Breast epithelium (tissue), 4 donors: Measurements from ENCODE around the gene PPP1R7. TPM values are rescaled to one million over a fixed set of nuclear protein-coding genes. Genes with fewer than 3 reads are reported as not detected.

Experiments used
- DNase-seq, 2 donors: peaks; one replicate each; pipeline ENCODE4 v3.0.0-alpha.2; 2019; ENCODE audit warnings: low spot score in 2 of 2
- H3K27ac ChIP-seq, 2 donors: fragments of 200-600 bp; sonication (generic) in 1 of 2; one replicate each; pipeline ENCODE4 v1.5.1; 2016 to 2019; ENCODE audit warnings: mild to moderate bottlenecking in 1 of 2
- H3K27me3 ChIP-seq, 2 donors: fragments of 200-600 bp; sonication (generic) in 1 of 2; one replicate each; pipeline versions ENCODE4 v1.5.1 to v1.6.0; 2017 to 2019; ENCODE audit warnings: control low read depth in 1 of 2, mild to moderate bottlenecking in 1 of 2
- H3K36me3 ChIP-seq: fragments of 200-600 bp; one replicate; pipeline ENCODE4 v1.5.1; 2019
- H3K4me1 ChIP-seq, 2 donors: fragments of 200-600 bp; sonication (generic); one replicate each; pipeline ENCODE4 v1.5.1; 2016 to 2019; ENCODE audit warnings: control low read depth in 1 of 2
- H3K4me3 ChIP-seq, 3 donors: fragments of 200-600 bp; sonication (generic); 1 replicate in 2 of 3; 2 replicates in 1 of 3; pipeline ENCODE4 v1.5.1; 2016 to 2019; ENCODE audit warnings: mild to moderate bottlenecking in 3 of 3, moderate library complexity in 2 of 3
- H3K9me3 ChIP-seq, 2 donors: fragments of 200-600 bp; sonication (generic) in 1 of 2; one replicate each; pipeline ENCODE4 v1.5.1; 2016 to 2019; ENCODE audit warnings: control low read depth in 1 of 2
- CTCF ChIP-seq, 3 donors: fragments of 450-650 bp; IDR thresholded peaks; one replicate each; pipeline ENCODE4 v1.5.1; 2016 to 2017; ENCODE audit warnings: antibody characterized with exemption in 3 of 3, mild to moderate bottlenecking in 3 of 3, moderate library complexity in 3 of 3
- POLR2A ChIP-seq: fragments of 450-650 bp; IDR thresholded peaks from one replicate; pipeline ENCODE4 v1.6.1; 2016; ENCODE audit warnings: antibody characterized with exemption, mild to moderate bottlenecking, moderate library complexity
- POLR2AphosphoS5 ChIP-seq, 3 donors: sonication (generic); formaldehyde crosslinking; IDR thresholded peaks; one replicate each; pipeline ENCODE4 v1.6.1; 2017; ENCODE audit warnings: antibody characterized with exemption in 3 of 3
- intact Hi-C: fragments of 100-400 bp; cut with DNase I; formaldehyde crosslinking; loops from one replicate; pipeline ENCODE4 v1.15.1; 2023; ENCODE audit warnings: low total_unique reads
- total RNA-seq, 3 donors: library from RNA; depleted of rRNA; stranded (reverse); fragments of >200 nt; gene quantifications; one replicate each; pipeline ENCODE4 v1.1.0, GENCODE V29; 2016

Gene PPP1R7
- total RNA-seq, 3 donors from 2014 or later, result 39.4 to 50.9 (median 43.6) TPM

GRCh38 chr2:241151934-241152660, 1.8 kb downstream of the PPP1R7 start:
- Histone ChIP-seq H3K27me3 (no peaks in the 10 kb centered on the region), H3K36me3 (no peaks in the 10 kb centered on the region), H3K4me1 (peaks cover 3 to 15% of the 10 kb centered on the region in 2 donors), H3K9me3 (no peaks in the 10 kb centered on the region), H3K4me3 (no peak overlapping the region), H3K27ac (no peak overlapping the region)
- no peak for TF ChIP-seq POLR2AphosphoS5 (IDR thresholded peaks at IDR 0.05)
- intact Hi-C loops, result no loop called here
- no peak for DNase-seq

GRCh38 chr2:241153616-241154015, 3.3 kb downstream of the PPP1R7 start:
- H3K36me3 ChIP-seq, result no peaks in the 10 kb centered on the region
- H3K4me3 ChIP-seq, result no peak overlapping the region
- H3K4me1 ChIP-seq, result peaks cover 3 to 10% of the 10 kb centered on the region in 2 donors
- H3K27ac ChIP-seq, result no peak overlapping the region
- intact Hi-C loops, result no loop called here
- H3K27me3 ChIP-seq, result no peaks in the 10 kb centered on the region
- TF ChIP-seq POLR2AphosphoS5 (IDR thresholded peaks at IDR 0.05) (no peak), POLR2A (no peak), CTCF (IDR thresholded peaks at IDR 0.05) (no peak)
- H3K9me3 ChIP-seq, result no peaks in the 10 kb centered on the region
- DNase-seq, result no peak

DNA sequence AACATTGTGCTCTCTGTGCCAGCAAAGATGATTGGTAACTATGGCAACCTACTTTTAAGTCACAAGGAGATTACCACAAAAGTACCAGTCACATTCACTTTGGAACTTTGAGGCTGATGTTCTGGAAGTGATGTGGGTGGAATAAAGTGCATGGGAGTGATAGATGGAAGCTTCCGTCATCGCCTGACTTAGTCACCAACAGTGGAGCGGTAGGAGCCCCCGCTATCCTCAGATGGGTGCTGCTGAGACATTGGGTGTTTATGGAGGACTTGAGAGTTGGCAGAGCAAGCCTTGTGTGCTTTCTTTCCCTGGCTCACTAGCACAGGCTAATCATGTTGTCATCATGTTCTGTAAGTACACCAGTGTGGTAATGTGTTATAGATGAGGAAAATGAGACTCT, 4.6 kb downstream of the PPP1R7 start:
- H3K27ac ChIP-seq, result no peak overlapping the region

DNA sequence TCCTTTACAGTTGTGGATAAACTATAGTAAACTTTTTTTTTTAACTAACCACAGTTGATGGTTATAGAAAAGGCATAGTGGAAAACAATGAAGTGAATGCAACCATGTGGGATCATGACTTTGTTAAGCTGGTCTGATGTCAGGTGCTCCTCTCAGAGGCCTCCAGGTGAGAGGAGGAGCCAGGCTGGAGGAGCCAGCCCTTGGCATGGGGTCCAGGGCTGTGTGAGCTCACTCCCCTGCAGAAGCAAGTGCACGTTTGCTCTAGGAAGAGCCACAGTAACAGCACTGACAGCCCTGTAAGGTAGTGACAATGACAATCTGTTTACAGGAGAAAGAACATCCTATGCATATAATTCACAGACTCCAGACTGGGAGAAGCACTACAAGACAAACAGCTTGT, 5.7 kb downstream of the PPP1R7 start:
- no peak for DNase-seq
- Histone ChIP-seq H3K27me3 (no peaks in the 10 kb centered on the region), H3K4me1 (peaks cover 3 to 9% of the 10 kb centered on the region in 2 donors), H3K36me3 (no peaks in the 10 kb centered on the region), H3K27ac (no peak overlapping the region), H3K4me3 (no peak overlapping the region), H3K9me3 (no peaks in the 10 kb centered on the region)
- intact Hi-C loops, result no loop called here
- TF ChIP-seq CTCF (IDR thresholded peaks at IDR 0.05) (no peak), POLR2AphosphoS5 (IDR thresholded peaks at IDR 0.05) (no peak), POLR2A (no peak)

More for the DNA sequence above, 4.6 kb downstream of the PPP1R7 start:
- H3K27me3 ChIP-seq, result no peaks in the 10 kb centered on the region
- no peaks in the 10 kb centered on the region for H3K36me3 ChIP-seq
- H3K9me3 ChIP-seq, result no peaks in the 10 kb centered on the region
- intact Hi-C loops, result no loop called here
- H3K4me1 ChIP-seq, result peaks cover 3 to 9% of the 10 kb centered on the region in 2 donors
- TF ChIP-seq POLR2AphosphoS5 (IDR thresholded peaks at IDR 0.05) (no peak), POLR2A (no peak), CTCF (IDR thresholded peaks at IDR 0.05) (no peak)
- no peak overlapping the region for H3K4me3 ChIP-seq
- DNase-seq, result no peak

DNA sequence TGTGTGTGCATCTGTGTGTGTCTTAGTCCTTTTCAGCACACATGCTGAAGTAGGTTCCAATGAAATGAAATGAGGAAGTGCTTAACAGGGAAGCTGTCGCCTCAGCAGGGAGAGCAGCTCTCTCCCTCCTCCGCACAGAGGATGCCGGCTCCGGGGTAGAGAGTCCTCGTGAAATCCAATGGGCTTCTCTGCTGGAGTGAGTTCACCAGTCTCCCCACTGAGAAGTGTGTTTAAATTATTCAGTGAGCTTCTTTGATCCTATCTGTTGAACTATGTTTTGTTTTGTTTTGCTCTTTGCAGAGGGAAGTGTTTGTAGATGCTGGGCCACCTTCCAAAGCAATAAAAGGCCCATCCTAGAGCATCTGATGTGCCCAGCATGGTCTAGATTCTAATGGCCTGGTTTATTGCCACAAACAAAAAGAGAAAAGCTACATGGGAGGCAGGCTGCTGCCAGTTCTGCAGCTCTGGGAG, 6.7 kb downstream of the PPP1R7 start:
- intact Hi-C loops, result no loop called here
- Histone ChIP-seq H3K9me3 (no peaks in the 10 kb centered on the region), H3K36me3 (no peaks in the 10 kb centered on the region), H3K27ac (no peak overlapping the region), H3K27me3 (no peaks in the 10 kb centered on the region), H3K4me3 (no peak overlapping the region), H3K4me1 (peaks cover 0 to 7% of the 10 kb centered on the region in 2 donors)
- TF ChIP-seq CTCF (IDR thresholded peaks at IDR 0.05), result no peak
- TF ChIP-seq POLR2A, result no peak
- no peak for DNase-seq
